Kidney (tissue), 14 donors: ENCODE data around the gene MLH3. TPM values are rescaled to one million over a fixed set of nuclear protein-coding genes. Genes with fewer than 3 reads are reported as not detected.

Source experiments
- DNase-seq, 5 donors: peaks; one replicate each; pipeline ENCODE4 v3.0.0-alpha.2; 2013 to 2020
- FAIRE-seq: peaks from 2 replicates; lab custom pipeline; 2012; peaks lifted over from hg19 to GRCh38; lab: Jason Lieb, UNC
- H3K27ac ChIP-seq, 2 donors: one replicate each; pipeline ENCODE4 v1.7.0; 2013; ENCODE audit warnings: low read depth in 2 of 2, low read length in 2 of 2, inconsistent platforms in 1 of 2
- H3K27me3 ChIP-seq: one replicate; pipeline ENCODE4 v1.7.1; 2013; ENCODE audit warnings: low read length, inconsistent platforms; ENCODE audit not compliant: control insufficient read depth, insufficient read depth
- H3K36me3 ChIP-seq, 3 donors: one replicate each; pipeline versions ENCODE4 v1.7.0 to v1.7.1; 2013; ENCODE audit warnings: low read length in 3 of 3, control low read depth in 1 of 3, inconsistent platforms in 1 of 3; ENCODE audit not compliant: insufficient read depth in 3 of 3, control insufficient read depth in 2 of 3
- H3K4me1 ChIP-seq, 3 donors: one replicate each; pipeline versions ENCODE4 v1.7.0 to v1.7.1; 2013; ENCODE audit warnings: low read length in 3 of 3, inconsistent platforms in 1 of 3, low read depth in 1 of 3; ENCODE audit not compliant: control insufficient read depth in 2 of 3, insufficient read depth in 2 of 3
- H3K4me3 ChIP-seq, 3 donors: one replicate each; pipeline versions ENCODE4 v1.7.0 to v1.8.1; 2013; ENCODE audit warnings: low read length in 3 of 3, control low read depth in 1 of 3, inconsistent platforms in 1 of 3
- H3K9ac ChIP-seq, 3 donors: one replicate each; pipeline versions ENCODE4 v1.7.0 to v1.7.1; 2013; ENCODE audit warnings: low read length in 3 of 3, control low read depth in 1 of 3, inconsistent platforms in 1 of 3
- H3K9me3 ChIP-seq, 3 donors: one replicate each; pipeline versions ENCODE4 v1.7.0 to v1.7.1; 2013; ENCODE audit warnings: low read length in 3 of 3, control low read depth in 1 of 3, inconsistent platforms in 1 of 3; ENCODE audit not compliant: control insufficient read depth in 2 of 3, insufficient read depth in 1 of 3
- CTCF ChIP-seq: IDR thresholded peaks from 3 replicates; pipeline ENCODE4 v1.5.1; 2012; ENCODE audit warnings: mild to moderate bottlenecking, moderate library complexity, borderline replicate concordance; ENCODE audit not compliant: insufficient read depth; ENCODE audit errors: extremely low read depth
- intact Hi-C: fragments of 100-400 bp; cut with DNase I; formaldehyde crosslinking; loops from one replicate; pipeline ENCODE4 v1.11.1; 2022
- polyA plus RNA-seq: library from polyadenylated mRNA; stranded (reverse); fragments of 350-450 nt; fragmentation: Illumina TruSeq; extraction: RNeasy Lipid Tissue Mini Kit (QIAGEN cat#74804); gene quantifications from one replicate; pipeline ENCODE4 v1.2.3, GENCODE V29; 2014; ENCODE audit warnings: low read depth, low replicate concordance; ENCODE audit not compliant: insufficient read depth
- total RNA-seq: library from RNA; stranded (reverse); fragmentation: NEBNext Ultra II Directional; extraction: Animal tissue kit (Norgen Biotek cat#: 25700); gene quantifications from one replicate; pipeline ENCODE4 v1.2.1, GENCODE V29; 2021
- donor health status: control.
- donor health status: control.
- donor health status: control.
- donor health status: control.
- donor health status: control.
- donor health status: DM: yes; HTN: yes; CAD: no.
- donor health status: Normal renal cell carcinoma (clear cell type).

MLH3 gene
- total and polyA plus RNA-seq, 2 donors from 2014 or later: 21.7 to 31.2 TPM

- no peaks in the 10 kb centered on the region for H3K27me3 ChIP-seq
- H3K9ac ChIP-seq: no peak overlapping the region
- H3K4me3 ChIP-seq: peak overlapping the region in 1 of 3 donors; percentile 7
- intact Hi-C loops: no loop called here
- H3K36me3 ChIP-seq: peaks cover 0 to 9% (median 2%) of the 10 kb centered on the region in 3 donors
- no peak for FAIRE-seq
- H3K27ac ChIP-seq: peak overlapping the region; percentile 61 to 71
- peak in 1 of 5 donors; percentile 28 for DNase-seq
- no peak for TF ChIP-seq CTCF
- no peaks in the 10 kb centered on the region for H3K9me3 ChIP-seq
- H3K4me1 ChIP-seq: peaks cover 0 to 22% (median 6%) of the 10 kb centered on the region in 3 donors
These were observed 9.7 kb downstream of the MLH3 start for GRCh38 chr14:75041613-75042012.

- Histone ChIP-seq H3K27me3 (no peaks in the 10 kb centered on the region), H3K4me1 (peaks cover 0 to 18% (median 6%) of the 10 kb centered on the region in 3 donors), H3K36me3 (peaks cover 0 to 9% (median 2%) of the 10 kb centered on the region in 3 donors), H3K9ac (no peak overlapping the region), H3K27ac (peak overlapping the region; percentile 61 to 71), H3K9me3 (no peaks in the 10 kb centered on the region), H3K4me3 (no peak overlapping the region)
- intact Hi-C loops: no loop called here
- FAIRE-seq: no peak
- no peak for TF ChIP-seq CTCF
- no peak for DNase-seq
These were observed 10.3 kb downstream of the MLH3 start for GRCh38 chr14:75040959-75041358.

- no peak for DNase-seq
- H3K4me3 ChIP-seq: no peak overlapping the region
- H3K4me1 ChIP-seq: peaks cover 0 to 18% (median 6%) of the 10 kb centered on the region in 3 donors
- no peaks in the 10 kb centered on the region for H3K9me3 ChIP-seq
- peaks cover 3 to 9% (median 4%) of the 10 kb centered on the region in 3 donors for H3K36me3 ChIP-seq
- peak overlapping the region in 1 of 2 donors; percentile 13 for H3K27ac ChIP-seq
- FAIRE-seq: no peak
- intact Hi-C loops: no loop called here
- TF ChIP-seq CTCF: no peak
- H3K27me3 ChIP-seq: no peaks in the 10 kb centered on the region
- no peak overlapping the region for H3K9ac ChIP-seq
These were observed 10.8 kb downstream of the MLH3 start for GRCh38 chr14:75040507-75040906.

GRCh38 chr14:75032939-75033338 is 18.3 kb downstream of the MLH3 start:
- Histone ChIP-seq H3K9me3 (no peaks in the 10 kb centered on the region), H3K9ac (no peak overlapping the region), H3K36me3 (peaks cover 3 to 11% (median 11%) of the 10 kb centered on the region in 3 donors), H3K4me1 (no peaks in the 10 kb centered on the region), H3K27me3 (no peaks in the 10 kb centered on the region), H3K27ac (no peak overlapping the region), H3K4me3 (no peak overlapping the region)
- TF ChIP-seq CTCF: no peak
- DNase-seq (no peak), FAIRE-seq (no peak)
- intact Hi-C loops: no loop called here
